K562 (cell line): ENCODE data around the gene C6orf47. TPM values are rescaled to one million over a fixed set of nuclear protein-coding genes. Genes with fewer than 3 reads are reported as not detected.
A peak's percentile ranks its signal among the peaks of the same experiment; 100 is the strongest.

Experiments used
- ADNP ChIP-seq: fragments of 200-800 bp; sonication (Bioruptor generic); IDR thresholded peaks from 2 replicates; pipeline ENCODE4 v1.6.1; 2016; ENCODE audit warnings: missing genetic modification characterization, missing compliant biosample characterization
- CCNT2 ChIP-seq: IDR thresholded peaks from 2 replicates; pipeline ENCODE4 v1.6.1; 2011; ENCODE audit warnings: borderline replicate concordance, low read depth, mild to moderate bottlenecking, moderate library complexity, mixed read lengths, low read length; ENCODE audit not compliant: insufficient read length; ENCODE audit errors: extremely low read depth
- CHD1 ChIP-seq: fragments of 200-600 bp; sonication (generic); IDR thresholded peaks from one replicate; pipeline ENCODE4 v1.6.1; 2012; ENCODE audit warnings: mild to moderate bottlenecking, moderate library complexity, low read length, inconsistent platforms
- CHD4 ChIP-seq: fragments of 200-600 bp; sonication (generic); IDR thresholded peaks from 3 replicates; pipeline ENCODE4 v1.6.1; 2012; ENCODE audit warnings: low read depth, mild to moderate bottlenecking, mixed read lengths, low read length, inconsistent platforms; ENCODE audit not compliant: insufficient read depth, insufficient replicate concordance, poor library complexity, severe bottlenecking
- ELF1 ChIP-seq: fragments of 200-800 bp; sonication (Bioruptor generic); IDR thresholded peaks from 2 replicates; pipeline ENCODE4 v1.6.1; 2016; ENCODE audit warnings: missing genetic modification characterization, missing compliant biosample characterization
- NR0B1 ChIP-seq: fragments of 450-650 bp; IDR thresholded peaks from one replicate; pipeline ENCODE4 v1.6.1; 2018; ENCODE audit warnings: mild to moderate bottlenecking, moderate library complexity; ENCODE audit not compliant: partially characterized antibody
- PML ChIP-seq: IDR thresholded peaks from 2 replicates; pipeline ENCODE4 v1.6.1; 2012; ENCODE audit warnings: low read length, inconsistent platforms
- SMARCA4 ChIP-seq: fragments of 450-650 bp; IDR thresholded peaks from 2 replicates; pipeline ENCODE4 v1.6.1; 2016
- SMARCB1 ChIP-seq: IDR thresholded peaks from 2 replicates; pipeline ENCODE4 v1.6.1; 2011; ENCODE audit warnings: improper control_type of control experiment, low read depth; ENCODE audit not compliant: insufficient read length
- TCFL5 ChIP-seq: fragments of 250-450 bp; sonication (Bioruptor Pico); conservative IDR thresholded peaks from 2 replicates; pipeline ENCODE4 v1.6.1; 2021; ENCODE audit warnings: mild to moderate bottlenecking, moderate library complexity, matching md5 sums
- ZNF133 ChIP-seq: fragments of 250-450 bp; sonication (Bioruptor Pico); IDR thresholded peaks from 2 replicates; pipeline ENCODE4 v1.4.0; 2020; ENCODE audit warnings: mild to moderate bottlenecking
- ZNF24 ChIP-seq: fragments of 450-650 bp; IDR thresholded peaks from 2 replicates; pipeline ENCODE4 v1.6.1; 2016
- ZNF609 ChIP-seq: sonication (generic); formaldehyde crosslinking; IDR thresholded peaks from 2 replicates; pipeline ENCODE4 v1.8.1; 2023; ENCODE audit warnings: missing genetic modification reagents, mild to moderate bottlenecking, borderline replicate concordance
- polyA plus RNA-seq, 8 experiments: library from polyadenylated mRNA; depleted of rRNA in 4 of 8; stranded (reverse) in 5 of 8; unstranded in 3 of 8; fragments of >200 nt; fragmentation: Nextera tagmentation in 2 of 8; fragmentation: Illumina TruSeq in 1 of 8; extraction: Ambion mirVana in 2 of 8; extraction: Trizol in 1 of 8; gene quantifications; 2 replicates each; pipeline versions ENCODE4 v1.2.1 to v1.2.3, GENCODE V29; 2011 to 2014; ENCODE audit warnings: inconsistent platforms in 1 of 8, missing spikeins in 1 of 8
- total RNA-seq, 7 experiments: library from RNA; depleted of rRNA in 6 of 7; stranded (reverse); fragments of >200 nt in 6 of 7; fragmentation: Illumina TruSeq in 2 of 7; extraction: Trizol in 2 of 7; gene quantifications; 2 replicates each; pipeline versions ENCODE4 v1.2.1 to v1.2.3, GENCODE V29; 2011 to 2021; ENCODE audit warnings: low replicate concordance in 1 of 7

C6orf47 gene
- total and polyA plus RNA-seq, 9 of the 15 experiments (the other 6 are each of a cell fraction or from before 2014, with no cell fraction given) = 0.14 to 43.8 (median 27.0) TPM

DNA sequence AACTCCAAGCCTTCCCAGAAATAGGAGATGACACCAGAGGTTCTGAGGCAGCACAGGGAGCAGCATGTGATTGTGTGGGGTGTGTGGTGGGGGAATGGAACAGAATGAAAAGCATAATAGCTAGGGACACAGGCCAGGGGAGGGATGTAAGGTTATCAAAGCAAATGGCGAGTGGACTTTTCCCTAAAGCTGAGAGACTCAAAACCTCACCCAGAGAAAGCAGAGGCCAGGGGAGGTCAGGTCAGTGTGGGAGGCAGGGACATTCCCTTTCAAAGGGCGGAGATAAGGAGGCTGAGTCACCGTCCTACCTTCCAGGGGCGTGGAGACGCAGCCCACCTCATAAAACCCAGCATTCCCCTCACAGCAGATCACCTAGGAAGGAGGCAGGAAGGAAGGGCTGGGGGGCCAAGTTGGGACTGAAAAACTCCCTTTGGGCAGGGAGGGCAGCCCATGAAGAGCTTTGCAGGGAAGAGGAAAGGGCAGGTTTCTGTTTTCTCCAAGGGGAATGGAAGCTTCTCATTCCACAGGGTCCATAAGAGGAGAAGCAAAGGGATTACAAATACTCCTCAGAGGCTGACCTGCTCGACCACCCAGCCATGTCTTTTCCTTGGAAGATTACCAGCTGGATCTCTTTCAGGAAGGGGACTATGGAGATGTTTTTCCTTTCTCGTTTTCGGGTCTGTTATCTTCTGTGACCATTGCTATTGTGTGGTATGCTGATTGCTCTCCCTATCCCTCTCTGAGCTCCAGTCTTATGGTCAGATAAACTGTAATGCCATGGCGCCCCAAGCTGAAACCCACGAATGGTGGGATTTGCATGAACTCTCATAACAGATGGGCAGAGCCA is 29.9 kb upstream of the C6orf47 start (continued):
- TF ChIP-seq NR0B1 = no peak
- peak; percentile 94 for TF ChIP-seq ADNP (tag)
- TF ChIP-seq SMARCA4 = peak; percentile 100
- TF ChIP-seq CHD1 = no peak
- TF ChIP-seq TCFL5 (CRISPR knock-in tag) = no peak
- peak; percentile 56 for TF ChIP-seq ZNF24
- TF ChIP-seq CCNT2 = peak; percentile 93
- peak; percentile 67 for TF ChIP-seq PML
- no peak for TF ChIP-seq ELF1 (tag)
- TF ChIP-seq CHD4 = peak; percentile 88
- 0 out of 2 replicates have a peak, but pooled peaks have one; percentile 75 for TF ChIP-seq ZNF609 (CRISPR knock-in tag)
- TF ChIP-seq SMARCB1 = peak; percentile 100
- TF ChIP-seq ZNF133 (CRISPR knock-in tag) = no peak
